GM12872 (cell line): ENCODE results near the gene RND1.

ENCODE experiments used
- TF ChIP-seq, protein P1 (sequence below): IDR thresholded peaks from 3 replicates; pipeline ENCODE4 v1.5.1; 2011; ENCODE audit warnings: low read depth, mild to moderate bottlenecking, low read length, moderate library complexity; ENCODE audit not compliant: insufficient read depth

The RND1 gene

DNA sequence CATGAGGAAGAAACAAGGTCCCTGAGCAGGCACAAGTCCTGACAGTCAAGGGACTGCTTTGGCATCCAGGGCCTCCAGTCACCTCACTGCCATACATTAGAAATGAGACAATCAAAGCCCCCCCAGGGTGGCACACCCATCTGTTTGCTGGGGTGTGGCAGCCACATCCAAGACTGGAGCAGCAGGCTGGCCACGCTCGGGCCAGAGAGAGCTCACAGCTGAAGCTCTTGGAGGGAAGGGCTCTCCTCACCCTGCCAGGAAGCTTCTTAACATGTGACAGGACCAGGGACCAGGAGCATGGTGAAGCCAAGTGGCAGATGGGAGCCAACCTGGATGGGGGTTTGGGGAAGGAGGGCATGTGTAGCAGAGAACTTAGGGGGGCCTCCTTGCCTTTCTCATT, 37.4 kb downstream of the RND1 start:
- TF ChIP-seq, protein P1, sequence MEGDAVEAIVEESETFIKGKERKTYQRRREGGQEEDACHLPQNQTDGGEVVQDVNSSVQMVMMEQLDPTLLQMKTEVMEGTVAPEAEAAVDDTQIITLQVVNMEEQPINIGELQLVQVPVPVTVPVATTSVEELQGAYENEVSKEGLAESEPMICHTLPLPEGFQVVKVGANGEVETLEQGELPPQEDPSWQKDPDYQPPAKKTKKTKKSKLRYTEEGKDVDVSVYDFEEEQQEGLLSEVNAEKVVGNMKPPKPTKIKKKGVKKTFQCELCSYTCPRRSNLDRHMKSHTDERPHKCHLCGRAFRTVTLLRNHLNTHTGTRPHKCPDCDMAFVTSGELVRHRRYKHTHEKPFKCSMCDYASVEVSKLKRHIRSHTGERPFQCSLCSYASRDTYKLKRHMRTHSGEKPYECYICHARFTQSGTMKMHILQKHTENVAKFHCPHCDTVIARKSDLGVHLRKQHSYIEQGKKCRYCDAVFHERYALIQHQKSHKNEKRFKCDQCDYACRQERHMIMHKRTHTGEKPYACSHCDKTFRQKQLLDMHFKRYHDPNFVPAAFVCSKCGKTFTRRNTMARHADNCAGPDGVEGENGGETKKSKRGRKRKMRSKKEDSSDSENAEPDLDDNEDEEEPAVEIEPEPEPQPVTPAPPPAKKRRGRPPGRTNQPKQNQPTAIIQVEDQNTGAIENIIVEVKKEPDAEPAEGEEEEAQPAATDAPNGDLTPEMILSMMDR = no peak

DNA sequence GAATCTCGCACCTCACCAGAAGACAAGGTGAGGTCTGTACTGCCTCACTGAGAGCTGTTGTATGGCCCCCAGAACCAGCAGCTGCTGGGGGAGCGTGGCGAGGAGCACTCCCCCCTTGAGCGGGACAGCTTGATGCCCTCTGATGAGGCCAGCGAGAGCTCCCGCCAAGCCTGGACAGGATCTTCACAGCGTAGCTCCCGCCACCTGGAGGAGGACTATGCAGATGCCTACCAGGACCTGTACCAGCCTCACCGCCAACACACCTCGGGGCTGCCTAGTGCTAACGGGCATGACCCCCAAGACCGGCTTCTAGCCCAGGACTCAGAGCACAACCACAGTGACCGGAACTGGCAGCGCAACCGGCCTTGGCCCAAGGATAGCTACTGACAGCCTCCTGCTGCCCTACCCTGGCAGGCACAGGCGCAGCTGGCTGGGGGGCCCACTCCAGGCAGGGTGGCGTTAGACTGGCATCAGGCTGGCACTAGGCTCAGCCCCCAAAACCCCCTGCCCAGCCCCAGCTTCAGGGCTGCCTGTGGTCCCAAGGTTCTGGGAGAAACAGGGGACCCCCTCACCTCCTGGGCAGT, 38.1 kb downstream of the RND1 start:
- TF ChIP-seq, protein P1 = no peak

DNA sequence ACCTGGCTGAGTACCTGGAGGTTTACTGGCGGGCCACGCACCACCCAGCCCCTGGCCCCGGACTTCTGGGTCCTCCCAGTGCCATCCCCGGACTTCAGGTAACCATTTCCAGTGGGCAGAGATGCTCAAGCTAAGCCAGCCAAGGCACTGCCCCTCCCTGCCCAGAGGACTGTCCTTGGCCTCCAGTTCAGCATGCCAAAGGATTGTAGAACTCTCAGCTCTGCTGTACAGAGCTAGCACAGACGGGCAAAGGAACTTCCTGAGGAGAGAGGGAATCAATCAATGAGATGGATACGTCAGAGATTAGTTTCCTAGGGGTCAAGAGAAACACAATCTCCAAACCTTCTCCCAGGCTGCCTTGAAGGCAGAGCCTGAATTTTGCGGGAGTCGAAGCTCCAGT, 38.6 kb downstream of the RND1 start:
- TF ChIP-seq, protein P1 = no peak

DNA sequence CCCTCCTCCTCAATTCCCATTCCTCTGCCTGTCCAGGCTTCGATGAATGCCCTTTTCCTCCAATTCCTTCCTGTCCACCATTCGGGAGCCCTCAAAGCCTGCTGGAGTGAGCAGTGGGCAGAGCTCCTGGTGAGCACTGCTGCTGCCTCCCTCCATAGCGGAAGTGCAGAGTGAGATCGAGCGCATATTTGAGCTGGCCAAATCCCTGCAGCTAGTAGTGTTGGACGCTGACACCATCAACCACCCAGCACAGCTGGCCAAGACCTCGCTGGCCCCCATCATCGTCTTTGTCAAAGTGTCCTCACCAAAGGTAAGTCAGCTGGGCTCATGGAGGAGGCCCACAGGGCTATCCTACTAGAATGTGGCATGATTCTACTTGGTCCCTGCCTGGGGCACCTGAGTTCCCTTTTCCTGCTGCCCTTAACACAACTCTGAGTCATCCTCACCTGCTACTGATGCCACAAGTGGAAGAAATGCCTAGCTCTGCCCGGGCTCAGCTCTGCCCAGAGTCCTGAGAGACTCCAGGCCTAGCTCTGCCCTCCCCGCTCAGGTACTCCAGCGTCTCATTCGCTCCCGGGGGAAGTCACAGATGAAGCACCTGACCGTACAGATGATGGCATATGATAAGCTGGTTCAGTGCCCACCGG, 39.3 kb downstream of the RND1 start:
- TF ChIP-seq, protein P1 = no peak

DNA sequence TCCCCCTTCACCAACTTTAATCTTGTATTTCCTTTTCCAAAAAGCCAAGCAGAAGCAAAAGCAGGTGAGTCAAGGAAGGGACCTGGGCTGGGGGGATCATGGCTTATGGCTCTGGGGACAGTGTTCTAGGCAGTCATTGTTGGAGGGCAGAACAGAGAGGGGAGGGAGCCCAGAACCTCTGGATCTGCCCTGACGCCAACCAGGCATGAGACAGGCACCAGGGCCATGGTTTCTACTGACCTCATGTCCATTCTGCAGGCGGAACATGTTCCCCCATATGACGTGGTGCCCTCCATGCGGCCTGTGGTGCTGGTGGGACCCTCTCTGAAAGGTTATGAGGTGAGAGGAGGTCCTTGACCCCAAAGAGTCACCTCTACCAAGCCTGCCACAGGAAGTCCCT, 40.8 kb downstream of the RND1 start:
- TF ChIP-seq, protein P1 = no peak

DNA sequence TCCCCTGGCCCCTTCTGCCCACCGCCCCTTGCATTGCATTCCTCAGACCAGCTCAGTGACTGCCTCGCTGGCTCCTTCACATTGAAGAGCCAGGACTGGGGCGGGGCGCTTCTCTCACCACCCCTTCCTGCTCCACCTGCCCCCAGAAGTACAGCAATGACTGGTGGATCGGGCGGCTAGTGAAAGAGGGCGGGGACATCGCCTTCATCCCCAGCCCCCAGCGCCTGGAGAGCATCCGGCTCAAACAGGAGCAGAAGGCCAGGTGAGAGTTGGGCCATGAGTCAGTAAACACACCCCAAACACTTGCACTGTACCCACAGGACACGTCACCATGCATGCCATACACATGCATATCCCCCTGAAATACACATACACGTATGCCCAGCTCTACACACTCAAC, 41.6 kb downstream of the RND1 start:
- TF ChIP-seq, protein P1 = no peak

DNA sequence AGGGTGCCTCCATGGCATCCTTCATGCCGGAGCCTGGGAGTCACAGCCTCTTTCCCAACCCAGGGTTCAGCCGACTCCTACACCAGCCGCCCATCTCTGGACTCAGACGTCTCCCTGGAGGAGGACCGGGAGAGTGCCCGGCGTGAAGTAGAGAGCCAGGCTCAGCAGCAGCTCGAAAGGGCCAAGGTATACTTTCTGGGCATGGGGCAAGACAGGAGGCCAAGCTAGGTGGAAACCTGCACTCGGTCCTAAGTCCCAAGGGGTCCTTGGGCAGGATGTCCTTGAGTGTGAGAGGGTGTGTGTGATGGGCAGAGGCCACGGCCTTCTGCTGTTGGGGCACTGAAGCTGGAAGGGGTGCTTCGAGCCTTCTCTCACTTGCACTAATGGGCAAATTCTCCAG, 42.4 kb downstream of the RND1 start:
- TF ChIP-seq, protein P1 = no peak

DNA sequence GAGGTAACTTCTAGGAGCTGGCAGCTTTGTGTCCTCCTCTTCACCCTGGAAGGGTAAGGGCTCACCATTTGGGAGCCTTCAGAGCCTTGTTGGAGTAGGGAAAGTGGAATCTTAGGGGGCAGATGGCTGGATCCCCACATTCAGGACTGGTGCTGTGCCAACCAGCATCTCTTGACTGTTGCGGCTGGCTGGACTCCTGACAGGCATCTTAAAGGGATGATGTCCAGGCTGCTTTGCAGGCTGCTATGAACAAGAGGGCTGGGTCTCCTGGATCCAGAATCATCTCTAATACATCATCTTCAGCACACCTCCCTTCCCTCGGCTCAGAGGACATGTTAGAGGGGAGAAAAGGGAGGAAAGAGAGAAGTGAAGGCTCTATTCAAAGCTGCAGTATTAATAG, 43.0 kb downstream of the RND1 start:
- TF ChIP-seq, protein P1 = no peak
